Amygdala (tissue), 56 donors: ENCODE results near the gene ANKRD61.
"Not testable (repeated sequence)": the region's sequence is repeated elsewhere in the genome, so short reads cannot be mapped to it uniquely, and the experiment has no call there.

Experiments
- DNase-seq, 56 donors: peaks; one replicate each; lab custom pipeline; 2025; lab: John Stamatoyannopoulos, UW

The ANKRD61 gene

DNA sequence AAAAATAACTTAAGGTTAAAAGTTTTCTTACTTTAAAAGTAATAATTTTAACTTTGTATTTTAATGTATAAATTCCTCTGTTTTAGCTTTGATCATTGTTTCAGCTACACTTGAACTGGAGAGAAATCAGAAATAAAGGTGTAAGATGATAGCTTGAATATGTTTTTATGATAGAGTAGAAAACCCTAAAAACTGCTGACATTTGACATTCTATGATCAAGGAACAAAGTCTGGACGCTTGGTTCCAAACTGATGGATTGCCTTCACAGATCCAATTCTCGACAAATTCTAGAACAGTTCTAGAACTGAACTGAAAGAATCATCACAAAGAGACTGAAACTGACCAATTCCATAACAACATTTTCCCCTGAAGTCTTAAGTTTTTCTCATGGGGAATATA lies at the start of gene ANKRD61:
TSS of gene ANKRD61 (plus strand) at position 389 of the 400 bp plus-strand sequence. CDS start at position 389, 0 bp downstream.
- DNase-seq = no peak

DNA sequence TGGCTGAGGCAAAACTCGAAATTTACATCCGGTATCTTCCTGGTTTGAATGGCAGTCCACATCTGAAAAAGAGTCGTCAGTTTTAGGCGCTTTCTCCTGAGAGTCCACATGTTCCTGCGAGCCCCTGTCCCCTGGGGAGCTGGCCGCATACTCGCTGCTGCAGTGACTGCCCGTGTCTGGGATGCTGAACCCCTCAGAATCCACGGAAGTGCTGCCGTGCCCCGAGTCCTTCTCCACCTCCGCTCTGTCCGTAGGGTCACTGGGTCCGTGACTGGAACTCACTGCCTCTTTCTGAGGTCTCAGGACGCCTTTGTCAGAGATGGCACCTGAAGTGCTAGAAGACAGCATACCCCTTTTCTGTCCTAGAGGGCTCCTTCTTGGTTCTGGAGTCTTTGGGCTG lies 44.1 kb upstream of the ANKRD61 start:
- DNase-seq = not testable (repeated sequence)

DNA sequence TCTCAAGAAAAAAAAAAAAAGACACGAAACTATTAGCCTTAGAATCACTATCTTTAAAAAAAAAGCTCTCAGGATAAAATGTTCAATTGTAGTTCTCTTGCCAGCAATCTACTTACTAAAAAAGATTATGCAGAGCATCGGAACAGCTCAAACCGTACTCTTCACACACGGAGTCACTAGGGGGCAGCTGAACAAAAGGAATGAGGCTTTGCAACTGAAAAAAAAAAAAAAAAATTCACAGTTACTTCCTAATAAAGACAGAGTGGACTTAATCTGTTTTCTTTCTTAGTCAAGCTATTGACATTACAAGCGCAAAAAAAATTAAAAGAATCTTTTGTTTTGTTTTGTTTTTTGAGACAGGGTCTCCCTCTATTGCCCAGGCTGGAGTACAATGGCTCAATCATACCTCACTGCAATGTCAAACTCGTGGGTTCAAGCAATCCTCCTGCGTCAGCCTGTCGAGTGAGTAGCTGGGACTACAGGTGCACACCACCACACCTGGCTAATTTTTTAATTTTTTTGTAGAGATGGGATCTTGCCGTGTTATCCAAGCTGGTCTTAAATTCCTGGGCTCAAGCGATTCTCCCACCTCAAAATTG lies 33.9 kb upstream of the ANKRD61 start:
- peak in 13 of 56 donors; percentile 1 to 61 (median 6) for DNase-seq

DNA sequence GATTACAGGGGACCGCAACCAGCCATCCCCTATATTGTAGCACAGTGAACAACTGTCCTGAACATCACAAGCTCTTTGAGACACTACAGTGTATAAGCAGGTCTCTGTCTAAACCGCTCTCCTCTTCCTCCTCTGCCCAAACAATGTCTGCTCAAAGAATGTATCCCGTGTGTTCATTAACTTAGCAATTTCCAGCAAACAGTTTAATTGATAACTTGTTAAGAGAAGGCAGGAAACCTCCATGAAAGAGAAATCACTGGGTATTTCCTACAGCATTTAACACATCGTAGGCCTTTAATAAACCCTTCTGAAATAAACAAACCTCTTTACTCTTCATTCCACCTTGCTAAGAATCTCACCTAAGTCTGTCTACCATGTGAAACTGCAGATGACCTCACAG lies 23.8 kb upstream of the ANKRD61 start:
- DNase-seq = no peak

DNA sequence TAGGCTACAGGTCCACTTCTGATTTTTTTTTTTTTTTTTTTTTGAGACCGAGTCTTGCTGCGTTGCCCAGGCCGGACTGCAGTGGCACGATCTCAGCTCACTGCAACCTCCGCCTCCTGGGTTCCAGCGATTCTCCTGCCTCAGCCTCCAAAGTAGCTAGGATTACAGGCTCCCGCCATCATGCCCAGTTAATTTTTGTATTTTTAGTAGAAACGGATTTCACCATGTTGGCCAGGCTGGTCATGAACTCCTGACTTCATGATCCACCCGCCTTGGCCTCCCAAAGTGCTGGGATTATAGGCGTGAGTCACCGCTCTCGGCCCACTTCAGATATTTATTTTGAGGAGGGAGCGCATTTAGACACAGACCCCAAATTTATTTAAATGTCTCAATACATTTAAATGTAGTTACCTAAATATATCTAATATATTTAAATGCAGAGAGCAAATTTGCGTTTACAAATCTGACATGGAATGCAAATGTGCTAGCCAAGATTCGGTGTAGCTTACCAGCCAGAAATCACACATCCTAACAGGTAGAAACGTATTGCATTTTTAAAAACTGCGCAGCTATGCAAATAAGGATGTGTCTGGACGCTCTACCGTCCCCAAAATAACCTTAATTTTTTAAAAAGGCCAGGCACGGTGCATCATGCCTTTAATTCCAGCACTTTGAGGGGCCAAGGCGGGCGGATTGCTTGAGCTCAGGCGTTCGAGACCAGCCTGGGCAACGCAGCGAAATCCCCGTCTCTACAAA lies 23.2 kb upstream of the ANKRD61 start:
- DNase-seq = not testable (repeated sequence)

DNA sequence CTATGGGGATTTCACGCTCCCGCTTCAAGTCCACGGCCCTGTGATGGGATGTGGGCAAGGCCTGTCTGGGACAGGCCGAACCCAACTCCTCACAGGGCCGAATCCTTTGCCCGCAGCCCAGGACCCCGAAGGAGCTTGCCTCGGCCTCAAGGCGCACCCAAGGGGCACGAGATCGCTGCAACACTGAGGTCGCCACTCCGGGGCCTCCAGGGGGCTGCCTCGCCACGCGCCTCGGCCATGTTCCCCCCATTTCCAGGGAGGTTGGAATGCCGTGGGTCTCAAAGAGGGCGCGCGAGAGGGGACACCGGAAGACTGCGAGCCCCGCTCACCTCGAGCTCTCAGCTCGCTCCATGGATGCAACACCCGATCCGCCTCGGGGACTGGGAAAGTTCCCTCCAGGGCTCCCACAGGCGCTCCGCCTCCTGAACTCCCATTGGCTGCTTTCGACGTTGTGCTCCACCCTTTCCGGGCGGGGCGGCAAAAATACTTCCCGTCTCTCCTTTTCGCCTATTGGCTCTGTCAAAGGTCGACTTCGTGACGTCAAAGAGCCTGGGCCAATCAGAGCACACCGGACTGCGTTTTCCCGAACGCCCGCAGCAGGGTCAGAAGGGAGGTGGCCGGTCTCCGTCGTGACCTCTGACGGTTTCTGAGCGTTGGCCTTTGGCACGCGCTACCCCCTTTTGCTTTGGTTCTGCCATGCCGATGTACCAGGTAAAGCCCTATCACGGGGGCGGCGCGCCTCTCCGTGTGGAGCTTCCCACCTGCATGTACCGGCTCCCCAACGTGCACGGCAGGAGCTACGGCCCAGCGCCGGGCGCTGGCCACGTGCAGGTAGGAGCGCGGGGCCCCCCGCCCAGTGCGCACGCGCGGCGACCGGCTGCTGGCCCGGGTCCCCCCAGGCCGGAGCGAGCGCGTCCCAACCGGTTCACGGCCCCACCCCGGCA lies 22.2 kb upstream of the ANKRD61 start, which contains the start of the genes AIMP2 and PMS2:
TSS of gene AIMP2 (plus strand) at position 605 of the 944 bp plus-strand sequence. CDS start at position 697, 92 bp downstream.
TSS of gene PMS2 (minus strand) at position 382 of the 944 bp plus-strand sequence. CDS start at position 352, 30 bp downstream.
- DNase-seq = peak; percentile 67 to 99 (median 96)

DNA sequence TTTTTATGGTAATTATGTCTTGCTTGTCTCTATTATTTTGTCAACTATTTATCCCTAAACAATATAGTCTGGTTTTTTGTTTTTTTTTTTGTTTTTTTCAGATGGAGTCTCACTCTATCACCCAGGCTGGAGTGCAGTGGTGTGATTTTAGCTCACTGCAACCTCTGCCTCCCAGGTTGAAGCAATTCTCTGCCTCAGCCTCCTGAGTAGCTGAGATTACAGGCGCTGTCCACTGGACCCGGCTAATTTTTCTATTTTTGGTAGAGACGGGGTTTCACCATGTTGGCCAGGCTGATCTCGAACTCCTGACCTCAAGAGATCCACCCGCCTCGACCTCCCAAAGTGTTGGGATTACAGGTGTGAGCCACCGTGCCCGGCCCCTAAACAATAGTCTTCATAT lies 20.8 kb upstream of the ANKRD61 start:
- not testable (repeated sequence) for DNase-seq

DNA sequence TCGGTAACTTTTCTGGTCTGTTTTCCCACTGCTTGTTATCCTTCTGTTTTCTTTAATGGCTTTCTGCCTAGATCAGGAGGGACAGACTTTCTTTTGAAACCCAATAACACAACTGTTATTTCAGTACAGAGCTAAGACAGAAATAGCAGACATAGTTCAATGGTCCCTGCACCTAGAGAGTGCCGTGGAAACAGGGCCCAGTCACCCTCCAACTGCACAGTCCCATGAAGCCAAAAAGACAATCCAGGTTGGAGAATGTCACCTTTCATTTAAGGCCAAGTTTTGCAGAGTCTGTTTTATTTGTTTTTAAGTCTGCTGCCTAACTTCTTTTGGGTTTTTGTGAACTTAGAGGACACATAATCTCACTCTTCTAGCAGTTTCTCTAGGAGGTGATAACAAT lies 19.6 kb upstream of the ANKRD61 start:
- no peak for DNase-seq

DNA sequence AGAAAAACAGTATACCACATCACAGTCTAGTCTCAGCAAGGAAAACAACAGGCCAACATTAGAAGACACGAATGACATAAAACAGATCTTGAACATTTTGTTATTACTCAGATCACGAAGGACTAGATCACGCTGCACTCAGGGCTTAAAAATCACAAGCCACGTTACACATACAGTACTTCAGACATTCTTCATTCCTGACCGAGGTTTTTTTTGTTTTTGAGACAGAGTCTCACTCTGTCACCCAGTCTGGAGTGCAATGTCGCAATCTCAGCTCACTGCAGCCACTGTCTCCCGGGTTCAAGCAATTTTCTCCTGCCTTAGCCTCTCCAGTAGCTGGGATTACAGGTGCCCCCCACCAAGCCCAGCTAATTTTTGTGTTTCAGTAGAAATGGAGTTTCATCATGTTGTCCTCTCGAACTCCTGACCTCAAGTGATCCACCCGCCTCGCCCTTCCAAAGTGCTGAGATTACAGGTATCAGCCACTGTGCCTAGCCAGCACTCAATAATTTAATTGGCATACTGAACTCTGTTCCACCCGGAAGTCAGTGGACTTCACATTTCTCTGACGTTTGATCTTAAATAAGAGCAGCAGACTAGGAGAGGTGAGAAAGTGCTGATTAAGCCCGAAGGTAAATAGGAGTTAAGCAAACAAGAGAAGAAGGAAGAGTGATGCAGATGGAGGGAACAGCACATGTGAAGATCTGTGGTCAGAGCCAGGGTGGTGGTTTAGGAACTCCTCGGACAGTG lies 18.6 kb upstream of the ANKRD61 start:
- DNase-seq = no peak

DNA sequence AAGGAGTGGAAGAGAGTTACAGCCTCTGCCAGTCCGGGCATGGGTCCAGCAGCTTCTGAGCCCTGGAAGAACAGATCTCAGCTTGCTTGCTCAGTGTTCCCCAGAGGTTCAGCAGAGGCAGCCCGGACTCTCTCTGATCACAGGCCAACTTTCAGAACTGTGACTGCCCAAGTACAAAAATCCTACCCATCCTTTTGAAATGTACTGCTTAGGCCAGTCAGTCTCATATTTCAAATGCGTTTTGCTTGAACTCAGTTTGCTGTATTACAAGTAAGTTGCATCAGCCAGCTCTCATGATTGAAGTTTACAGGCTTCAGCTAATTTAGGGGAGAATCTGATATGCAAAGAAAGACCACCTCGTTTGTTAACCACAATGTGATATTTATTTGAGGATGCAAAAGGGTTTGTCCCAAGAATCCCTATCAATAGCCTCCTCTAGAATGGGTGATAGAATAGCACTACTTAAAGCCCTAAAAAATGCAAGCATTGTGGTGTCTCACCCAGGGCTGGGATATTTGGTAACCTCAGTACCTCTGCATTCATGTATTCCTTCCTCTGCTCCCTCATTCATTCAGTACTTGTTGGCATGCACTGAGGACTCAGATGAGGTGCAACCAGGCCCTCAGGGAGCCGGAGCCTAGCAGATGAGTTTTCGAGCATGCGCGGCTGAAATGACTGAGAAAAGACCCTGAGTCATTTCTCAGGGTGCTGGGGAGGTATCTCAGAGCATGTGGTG lies 15.1 kb upstream of the ANKRD61 start:
- peak in 19 of 56 donors; percentile 5 to 40 (median 19) for DNase-seq

DNA sequence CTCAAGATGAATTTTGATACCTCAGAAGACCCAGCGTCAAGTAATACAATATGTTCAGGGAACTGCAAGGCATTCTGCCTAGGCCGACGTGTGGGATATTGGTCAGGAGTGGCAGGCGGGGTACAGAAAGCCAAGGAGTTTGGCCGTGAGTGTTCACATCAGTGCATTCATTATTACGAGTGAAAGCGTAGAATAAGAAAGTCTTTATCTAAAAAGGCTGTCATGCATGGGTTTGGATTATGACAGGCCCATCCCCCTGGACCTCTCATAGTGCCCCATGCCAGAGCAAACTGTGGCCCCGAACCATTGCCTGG lies 14.6 kb upstream of the ANKRD61 start:
- no peak for DNase-seq

DNA sequence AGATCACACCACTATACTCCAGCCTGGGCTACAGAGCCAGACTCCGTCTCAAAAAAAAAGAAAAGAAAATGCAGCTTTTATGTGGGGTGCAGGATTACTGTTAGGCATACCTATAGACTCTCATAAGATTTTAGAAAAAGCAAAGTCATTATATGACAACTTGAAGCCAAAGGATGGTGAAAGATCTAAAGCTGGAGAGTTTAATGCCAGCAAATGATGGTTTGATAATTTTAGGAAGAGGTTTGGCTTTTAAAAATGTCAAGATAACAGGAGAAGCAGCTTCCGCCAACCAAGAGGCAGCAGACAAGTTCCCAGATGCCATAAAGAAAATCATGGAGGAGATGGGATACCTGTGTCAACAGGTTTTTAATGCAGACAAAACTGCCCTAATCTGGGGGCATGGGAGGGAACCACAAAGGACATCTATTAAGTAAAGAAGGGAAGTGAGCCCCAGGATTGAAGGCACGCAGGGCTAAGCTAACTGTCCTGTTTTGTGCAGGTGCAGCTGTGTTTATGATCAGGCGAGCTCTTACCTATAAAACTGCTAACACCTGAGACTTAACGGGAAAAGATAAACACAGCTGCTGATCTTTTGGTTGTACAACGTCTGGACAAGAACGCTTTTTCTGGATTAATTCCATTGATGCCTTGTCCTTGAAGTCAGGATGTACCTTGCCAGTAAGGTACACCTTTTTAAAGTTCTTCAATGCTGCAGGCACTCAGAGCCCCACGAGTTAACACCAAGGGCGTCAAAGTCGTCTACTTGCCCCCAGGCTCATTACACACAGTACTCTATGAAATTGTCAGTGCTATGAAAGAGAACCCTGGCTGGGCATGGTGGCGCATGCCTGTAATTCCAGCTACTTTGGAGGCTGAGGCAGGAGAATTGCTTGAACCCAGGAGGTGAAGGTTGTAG lies 10.5 kb upstream of the ANKRD61 start:
- DNase-seq = no peak

DNA sequence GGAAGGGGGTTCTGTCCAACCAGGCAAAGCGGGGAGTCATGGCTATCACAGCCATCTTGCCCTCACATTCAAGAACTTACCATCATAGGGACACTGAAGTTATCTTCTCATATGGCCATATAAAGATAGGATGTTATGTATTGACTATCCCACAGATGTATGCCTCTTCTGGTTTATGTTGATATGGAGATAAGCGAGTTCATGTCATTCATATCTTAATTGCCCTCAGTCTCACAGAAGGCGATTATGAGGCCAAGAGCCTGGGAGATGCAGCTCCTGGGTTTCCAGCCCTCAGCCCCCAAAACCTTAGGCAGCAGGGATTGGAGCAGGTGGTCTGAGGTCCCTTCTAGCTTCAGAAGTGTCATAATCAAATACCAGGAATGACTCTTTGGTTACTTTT lies 8.5 kb upstream of the ANKRD61 start:
- no peak for DNase-seq

DNA sequence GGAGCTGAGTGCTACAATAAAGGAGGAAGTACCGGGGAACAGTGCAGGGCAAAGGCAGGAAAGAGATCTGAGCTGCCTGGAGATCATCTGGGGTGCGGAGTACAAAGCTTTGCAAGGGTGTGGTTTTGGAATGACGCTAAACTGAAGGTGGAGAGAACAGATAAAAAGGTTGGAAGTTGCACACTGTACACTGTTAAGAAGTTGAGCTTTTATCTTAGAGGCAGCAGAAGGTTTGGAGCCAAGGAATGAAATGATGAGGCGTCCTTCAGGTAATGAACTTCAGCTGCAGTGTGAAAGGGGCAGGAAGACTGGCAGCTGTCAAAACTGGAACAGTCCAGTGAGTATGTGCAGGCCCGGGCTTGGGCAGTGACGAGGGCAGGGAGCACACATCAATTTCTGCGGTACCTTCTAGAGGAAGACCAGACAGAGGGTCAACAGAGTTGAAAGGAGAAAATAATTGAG lies 7.2 kb upstream of the ANKRD61 start:
- DNase-seq = no peak

DNA sequence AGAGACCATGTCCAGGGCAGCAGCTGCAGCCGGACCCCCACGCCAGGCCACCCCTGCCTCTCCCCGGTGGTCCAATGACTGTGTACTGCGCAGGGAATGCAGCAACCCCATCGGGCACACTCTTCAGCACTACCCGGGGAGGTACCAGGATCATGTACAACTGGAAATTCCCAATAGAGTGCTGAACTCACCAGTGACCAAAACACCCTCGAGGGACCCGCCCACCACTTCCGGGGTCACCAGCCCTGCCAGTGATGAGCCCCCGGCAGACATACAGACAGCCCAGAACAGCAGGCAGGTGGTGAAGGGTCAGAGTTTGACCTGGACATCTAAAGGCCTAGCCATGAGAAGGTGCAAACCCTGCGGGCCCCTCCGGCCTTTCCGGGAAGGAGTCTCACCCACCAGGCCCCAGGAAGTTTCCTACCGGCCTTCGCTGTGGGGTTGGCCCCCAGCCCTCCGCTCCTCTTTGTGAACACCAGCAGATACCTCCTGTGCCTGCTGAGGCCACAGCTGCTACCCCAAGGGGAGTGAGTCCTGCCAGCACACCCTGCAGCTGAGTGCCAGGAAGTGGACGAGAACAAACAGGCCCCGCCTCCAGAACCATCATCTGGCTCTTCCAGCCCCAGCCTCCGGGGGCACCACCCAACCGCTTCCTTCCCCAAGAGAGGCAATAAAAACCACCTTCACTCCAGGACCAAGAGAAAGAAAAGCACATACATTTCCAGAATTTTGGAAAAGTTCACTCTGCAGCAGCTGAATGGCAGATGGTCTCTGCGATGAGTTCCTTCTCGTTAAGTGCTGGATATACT lies 5.0 kb upstream of the ANKRD61 start:
- DNase-seq = peak in 21 of 56 donors; percentile 2 to 32 (median 8)

DNA sequence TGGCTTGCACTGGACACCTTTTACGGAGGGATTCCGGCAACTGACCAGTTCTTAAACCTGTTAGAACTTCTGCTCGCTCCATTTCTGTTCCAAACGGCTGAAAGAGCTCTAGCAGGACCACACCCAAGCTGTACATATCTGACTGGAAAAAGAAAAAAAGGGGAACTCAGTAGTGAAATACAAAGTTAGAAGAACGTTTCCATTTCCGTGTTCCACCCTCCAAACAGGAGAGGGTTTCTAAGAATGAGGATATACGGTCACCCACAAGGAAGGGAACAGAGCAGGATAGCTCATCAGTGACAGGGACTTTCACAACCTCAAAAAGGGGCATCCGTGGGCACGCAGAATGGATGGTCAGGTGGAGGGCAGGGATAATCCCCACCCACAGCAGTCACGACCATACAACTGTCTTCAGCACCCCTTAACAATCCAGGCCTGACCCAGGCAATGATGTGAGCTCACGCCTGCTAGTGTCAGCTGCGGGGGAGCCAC lies 4.3 kb upstream of the ANKRD61 start:
- no peak for DNase-seq

DNA sequence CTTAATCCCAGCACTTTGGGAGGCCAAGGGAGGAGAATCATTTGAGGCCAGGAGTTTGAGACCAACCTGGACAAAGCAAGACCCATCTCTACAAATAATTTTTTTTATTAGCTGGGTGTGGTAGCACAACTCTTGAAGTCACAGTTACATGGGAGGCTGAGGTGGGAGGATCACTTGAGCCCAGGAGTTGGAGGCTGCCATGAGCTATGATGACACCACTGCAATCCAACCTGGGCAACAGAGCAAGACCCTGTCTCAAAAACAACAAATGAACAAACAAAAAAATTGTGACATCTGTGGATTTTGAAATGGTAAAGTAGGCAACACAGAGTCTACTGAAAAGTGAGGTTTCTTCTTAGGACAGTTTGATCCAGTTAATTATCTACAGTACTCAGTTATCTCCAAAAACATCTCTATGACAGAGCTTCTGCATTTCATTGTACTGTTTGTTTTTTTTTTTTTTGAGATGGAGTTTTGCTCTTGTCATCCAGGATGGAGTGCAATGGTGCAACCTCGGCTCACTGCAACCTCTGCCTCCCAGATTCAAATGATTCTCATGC lies 3.3 kb upstream of the ANKRD61 start:
- no peak for DNase-seq
